IPS-15b (cell line): ENCODE measurements around the gene GPR137B.

Source experiments
- H3K27me3 ChIP-seq: one replicate; pipeline ENCODE4 v1.6.1; 2013; ENCODE audit warnings: low read length; ENCODE audit not compliant: control insufficient read depth, insufficient read depth
- H3K36me3 ChIP-seq: one replicate; pipeline ENCODE4 v1.6.1; 2013; ENCODE audit warnings: low read length; ENCODE audit not compliant: control insufficient read depth, insufficient read depth
- H3K4me1 ChIP-seq: one replicate; pipeline ENCODE4 v1.6.1; 2013; ENCODE audit warnings: mild to moderate bottlenecking, low read length; ENCODE audit not compliant: control insufficient read depth, insufficient read depth
- H3K4me3 ChIP-seq: one replicate; pipeline ENCODE4 v1.5.1; 2013; ENCODE audit warnings: low read depth, low read length
- H3K9ac ChIP-seq: one replicate; pipeline ENCODE4 v1.6.1; 2013; ENCODE audit warnings: low read depth, mild to moderate bottlenecking, low read length
- H3K9me3 ChIP-seq: one replicate; pipeline ENCODE4 v1.6.1; 2013; ENCODE audit warnings: mild to moderate bottlenecking, low read length; ENCODE audit not compliant: control insufficient read depth, insufficient read depth

Gene GPR137B

GRCh38 chr1:236137285-236137852 is 5.0 kb upstream of the GPR137B start:
- H3K36me3 ChIP-seq, result no peaks in the 10 kb centered on the region
- H3K27me3 ChIP-seq, result peaks cover 33% of the 10 kb centered on the region
- no peak overlapping the region for H3K4me3 ChIP-seq
- no peaks in the 10 kb centered on the region for H3K4me1 ChIP-seq
- no peak overlapping the region for H3K9ac ChIP-seq
- no peaks in the 10 kb centered on the region for H3K9me3 ChIP-seq

- Histone ChIP-seq H3K36me3 (no peaks in the 10 kb centered on the region), H3K4me1 (peaks cover 2% of the 10 kb centered on the region), H3K9ac (no peak overlapping the region), H3K27me3 (peaks cover 41% of the 10 kb centered on the region), H3K4me3 (no peak overlapping the region), H3K9me3 (no peaks in the 10 kb centered on the region)
These were observed 2.8 kb upstream of the GPR137B start for GRCh38 chr1:236139495-236139894.

GRCh38 chr1:236140705-236141446 is 1.5 kb upstream of the GPR137B start:
- H3K4me3 ChIP-seq, result peak overlapping the region; percentile 30

GRCh38 chr1:236141447-236142252 is 689 bp upstream of the GPR137B start:
- Histone ChIP-seq H3K9me3 (no peaks in the 10 kb centered on the region), H3K9ac (no peak overlapping the region), H3K27me3 (peaks cover 41% of the 10 kb centered on the region), H3K4me1 (peaks cover 2% of the 10 kb centered on the region), H3K36me3 (no peaks in the 10 kb centered on the region), H3K4me3 (peak overlapping the region; percentile 30)

More at GRCh38 chr1:236140705-236141446, 1.5 kb upstream of the GPR137B start:
- Histone ChIP-seq H3K9me3 (no peaks in the 10 kb centered on the region), H3K27me3 (peaks cover 41% of the 10 kb centered on the region), H3K9ac (no peak overlapping the region), H3K36me3 (no peaks in the 10 kb centered on the region), H3K4me1 (peaks cover 2% of the 10 kb centered on the region)

- Histone ChIP-seq H3K4me1 (peaks cover 2% of the 10 kb centered on the region), H3K36me3 (no peaks in the 10 kb centered on the region), H3K4me3 (peak overlapping the region; percentile 65), H3K27me3 (peaks cover 41% of the 10 kb centered on the region), H3K9me3 (no peaks in the 10 kb centered on the region), H3K9ac (no peak overlapping the region)
These were observed 987 bp downstream of the GPR137B start for GRCh38 chr1:236143104-236143948.

GRCh38 chr1:236144033-236144432 is 1.7 kb downstream of the GPR137B start:
- Histone ChIP-seq H3K4me3 (no peak overlapping the region), H3K4me1 (peaks cover 2% of the 10 kb centered on the region), H3K9me3 (no peaks in the 10 kb centered on the region), H3K27me3 (peaks cover 34% of the 10 kb centered on the region), H3K9ac (no peak overlapping the region), H3K36me3 (no peaks in the 10 kb centered on the region)

- Histone ChIP-seq H3K36me3 (no peaks in the 10 kb centered on the region), H3K4me1 (peaks cover 2% of the 10 kb centered on the region), H3K9me3 (no peaks in the 10 kb centered on the region), H3K4me3 (no peak overlapping the region), H3K9ac (no peak overlapping the region), H3K27me3 (peaks cover 28% of the 10 kb centered on the region)
These were observed 2.3 kb downstream of the GPR137B start for GRCh38 chr1:236144446-236145150.

GRCh38 chr1:236147068-236147467 is 4.7 kb downstream of the GPR137B start:
- Histone ChIP-seq H3K9ac (no peak overlapping the region), H3K36me3 (no peaks in the 10 kb centered on the region), H3K4me3 (no peak overlapping the region), H3K9me3 (no peaks in the 10 kb centered on the region), H3K27me3 (peaks cover 8% of the 10 kb centered on the region), H3K4me1 (peaks cover 2% of the 10 kb centered on the region)

- no peaks in the 10 kb centered on the region for H3K36me3 ChIP-seq
- no peaks in the 10 kb centered on the region for H3K9me3 ChIP-seq
- no peak overlapping the region for H3K9ac ChIP-seq
- H3K27me3 ChIP-seq, result peaks cover 8% of the 10 kb centered on the region
- no peak overlapping the region for H3K4me3 ChIP-seq
- H3K4me1 ChIP-seq, result peaks cover 2% of the 10 kb centered on the region
These were observed 5.5 kb downstream of the GPR137B start for GRCh38 chr1:236147521-236148469.

GRCh38 chr1:236148470-236148845 is 6.1 kb downstream of the GPR137B start:
- Histone ChIP-seq H3K9me3 (no peaks in the 10 kb centered on the region), H3K4me1 (peaks cover 2% of the 10 kb centered on the region), H3K9ac (no peak overlapping the region), H3K36me3 (no peaks in the 10 kb centered on the region), H3K4me3 (no peak overlapping the region), H3K27me3 (peaks cover 4% of the 10 kb centered on the region)
